WTC11 (cell line): ENCODE data around the gene COL18A1.

ENCODE experiments used
- CTCF ChIP-seq: fragments of 200-600 bp; IDR thresholded peaks from 2 replicates; pipeline ENCODE4 v1.8.0; 2022; ENCODE audit warnings: antibody characterized with exemption
- NFATC4 ChIP-seq: fragments of 250-450 bp; sonication (Bioruptor Pico); IDR thresholded peaks from 2 replicates; pipeline ENCODE4 v1.9.0; 2021; ENCODE audit warnings: mild to moderate bottlenecking

- TF ChIP-seq NFATC4 (CRISPR knock-in tag): no peak
- TF ChIP-seq CTCF: no peak
Measured at GRCh38 chr21:45464309-45464708, 59.3 kb downstream of the COL18A1 start.
